ENCODE data around the gene RALGAPA2.

GRCh38 chr20:20754714-20755113 lies 42.3 kb upstream of the RALGAPA2 start:
- TF ChIP-seq POLR2AphosphoS5 (IDR thresholded peaks at IDR 0.05), result no peak
- TF ChIP-seq POLR2A (IDR thresholded peaks at IDR 0.05), result no peak
- no peak for TF ChIP-seq CTCF (IDR thresholded peaks at IDR 0.05)
- TF ChIP-seq EP300 (IDR thresholded peaks at IDR 0.05), result no peak
